HG03342 (cell line): ENCODE data around the gene CRCP.
A peak's percentile ranks its signal among the peaks of the same experiment; 100 is the strongest.
"Not testable (repeated sequence)": the region's sequence is repeated elsewhere in the genome, so short reads cannot be mapped to it uniquely, and the experiment has no call there.

Experiments
- ATAC-seq: cut with Tn5 transposase; IDR thresholded peaks from one replicate; pipeline ENCODE4 v1.9.1; 2021; ENCODE audit warnings: mild to moderate bottlenecking, moderate library complexity; ENCODE audit not compliant: unreplicated experiment

Gene CRCP

GRCh38 chr7:66114743-66115649 lies at the start of gene CRCP:
Gene CRCP, plus strand, starts transcription at chr7:66114847. Its CDS starts 116 bp downstream, at chr7:66114963.
- ATAC-seq, result peak; percentile 92

DNA sequence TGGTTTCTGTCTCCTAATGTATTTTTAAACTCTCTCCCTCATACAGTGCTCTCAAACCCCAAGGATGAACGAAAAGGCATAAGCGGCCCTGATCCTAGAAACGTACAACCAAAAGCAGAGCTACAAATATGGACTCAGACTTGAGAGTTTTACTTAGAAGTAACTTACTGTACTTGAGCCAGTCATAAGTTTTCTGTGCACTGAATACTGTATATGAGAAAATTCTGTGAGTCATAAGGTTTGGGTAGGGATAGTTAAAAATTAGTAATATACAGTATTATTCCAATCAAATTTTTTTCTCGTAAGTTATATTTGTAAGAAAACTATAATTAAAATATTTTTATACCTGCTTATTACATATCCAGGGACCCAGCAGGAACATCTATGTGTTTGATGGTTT lies 44.9 kb upstream of the CRCP start:
- ATAC-seq, result no peak

DNA sequence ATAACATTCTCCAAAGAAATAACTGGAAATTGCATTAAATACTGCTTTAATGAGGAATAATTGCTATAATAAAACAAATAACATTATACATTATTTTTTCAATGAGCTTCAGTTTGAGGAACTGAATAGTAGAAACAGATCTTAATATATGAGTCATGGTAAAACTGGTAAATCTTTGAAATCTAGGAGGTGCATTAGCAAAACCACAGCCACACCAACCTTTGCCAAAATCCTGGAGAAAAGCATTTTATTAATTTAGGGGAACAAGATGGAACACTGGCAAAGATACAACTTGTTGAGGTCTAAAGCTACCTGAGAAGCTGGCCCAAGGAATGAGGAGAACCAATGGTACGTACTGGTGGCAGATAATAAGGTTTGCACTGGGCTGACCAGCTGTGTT lies 44.4 kb upstream of the CRCP start:
- ATAC-seq, result no peak

DNA sequence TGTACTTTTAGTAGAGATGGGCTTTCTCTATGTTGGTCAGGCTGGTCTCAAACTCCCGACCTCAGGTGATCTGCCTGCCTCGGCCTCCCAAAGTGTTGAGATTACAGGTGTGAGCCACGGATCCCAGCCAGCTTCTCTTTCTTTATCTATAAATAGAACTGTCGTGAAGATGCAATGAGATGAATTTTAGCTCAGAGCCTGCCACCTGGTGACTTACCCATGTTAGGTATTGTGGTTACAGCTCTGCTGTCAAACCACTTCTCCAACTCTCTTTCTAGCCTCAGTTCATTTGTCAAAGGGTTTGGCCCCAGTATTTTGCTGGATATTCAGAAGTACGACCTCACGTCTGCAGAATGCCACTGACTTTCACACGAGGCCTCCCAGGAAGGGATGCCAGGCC lies 42.4 kb upstream of the CRCP start:
- not testable (repeated sequence) for ATAC-seq

- ATAC-seq, result peak; percentile 99
These were observed 38.8 kb upstream of the CRCP start, which contains the start of gene ASL for GRCh38 chr7:66075590-66076461. Gene ASL, plus strand, starts transcription at chr7:66075819. Its CDS starts 263 bp downstream, at chr7:66076082.

- no peak for ATAC-seq
These were observed 38.0 kb upstream of the CRCP start for GRCh38 chr7:66076462-66077329.

- ATAC-seq, result no peak
These were observed 36.6 kb upstream of the CRCP start for GRCh38 chr7:66078067-66078466.

GRCh38 chr7:66082083-66082482 lies 32.6 kb upstream of the CRCP start:
- no peak for ATAC-seq

DNA sequence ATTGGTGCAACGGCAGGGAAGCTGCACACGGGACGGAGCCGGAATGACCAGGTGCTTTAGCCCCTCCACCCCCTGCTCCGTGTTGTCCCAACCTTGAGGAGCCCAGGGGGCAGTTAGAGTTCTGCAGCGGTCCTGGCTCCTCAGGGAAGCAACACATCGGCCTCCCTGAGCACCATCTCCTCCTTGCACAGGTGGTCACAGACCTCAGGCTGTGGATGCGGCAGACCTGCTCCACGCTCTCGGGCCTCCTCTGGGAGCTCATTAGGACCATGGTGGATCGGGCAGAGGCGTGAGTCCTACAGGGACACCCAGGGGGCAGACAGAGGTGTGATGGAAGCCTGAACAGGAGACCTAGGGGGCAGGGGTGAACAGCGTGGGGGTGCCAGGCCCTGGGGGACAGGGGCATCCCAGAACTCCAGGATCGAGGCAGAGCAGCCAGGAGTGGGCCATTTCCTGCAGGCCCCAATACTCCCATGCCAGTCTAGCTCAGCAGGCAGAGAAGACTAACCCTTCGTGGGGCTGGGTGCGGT lies 31.7 kb upstream of the CRCP start:
- no peak for ATAC-seq

DNA sequence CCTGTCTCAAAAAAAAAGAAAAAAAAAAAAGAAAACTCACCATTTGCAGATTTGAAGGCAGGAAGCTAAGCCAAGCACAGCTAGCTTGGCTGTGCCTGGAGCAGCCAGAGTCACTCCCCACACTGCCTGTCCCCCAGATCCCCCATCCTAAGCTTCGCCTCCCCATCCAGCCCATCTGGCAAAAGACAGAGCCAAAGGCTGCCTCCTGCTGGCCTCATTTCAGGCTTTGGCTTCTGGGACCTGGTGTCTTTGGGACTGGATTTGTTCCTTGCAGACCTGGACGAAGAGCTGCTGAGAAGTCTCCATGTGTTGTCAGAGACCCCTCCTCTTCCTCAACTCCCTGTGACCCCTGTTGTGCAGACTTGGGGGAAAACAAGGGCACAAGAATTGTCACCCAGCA lies 31.0 kb upstream of the CRCP start:
- no peak for ATAC-seq

DNA sequence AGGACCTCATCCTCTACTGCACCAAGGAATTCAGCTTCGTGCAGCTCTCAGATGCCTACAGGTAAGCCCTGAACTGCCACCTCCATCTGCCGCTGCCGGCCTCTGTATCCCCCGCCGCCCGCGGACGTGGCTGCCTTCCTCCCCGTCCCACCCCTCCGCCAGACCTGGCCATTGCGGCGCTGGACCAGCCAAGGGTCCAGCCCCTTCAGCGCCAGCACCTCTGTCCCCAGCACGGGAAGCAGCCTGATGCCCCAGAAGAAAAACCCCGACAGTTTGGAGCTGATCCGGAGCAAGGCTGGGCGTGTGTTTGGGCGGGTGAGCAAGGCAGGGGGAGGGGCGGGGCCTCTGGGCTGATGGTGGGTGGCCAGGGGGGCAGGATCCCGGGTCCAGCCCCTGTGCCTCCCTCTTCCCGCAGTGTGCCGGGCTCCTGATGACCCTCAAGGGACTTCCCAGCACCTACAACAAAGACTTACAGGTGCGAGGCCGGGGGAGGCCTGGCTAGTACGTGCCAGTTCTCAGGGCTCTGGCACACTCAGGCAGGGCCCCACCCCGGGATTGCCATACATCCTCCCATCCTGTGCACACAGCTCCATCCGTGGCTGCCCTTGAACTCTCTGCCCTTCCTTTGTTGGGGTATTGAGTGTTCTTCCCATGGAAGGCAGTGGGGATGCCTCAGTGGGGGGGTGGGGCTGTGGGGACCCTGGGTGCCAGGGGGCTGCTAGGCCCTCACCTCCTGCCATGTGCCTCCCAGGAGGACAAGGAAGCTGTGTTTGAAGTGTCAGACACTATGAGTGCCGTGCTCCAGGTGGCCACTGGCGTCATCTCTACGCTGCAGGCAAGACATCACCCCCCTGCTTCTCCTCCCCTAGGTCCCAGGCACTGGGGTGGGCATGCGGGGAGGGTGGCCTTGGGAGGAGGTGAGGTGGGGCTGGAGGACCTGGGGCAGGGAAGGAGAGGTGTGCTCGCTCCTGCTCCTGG lies 25.5 kb upstream of the CRCP start:
- no peak for ATAC-seq

GRCh38 chr7:66092654-66093053 lies 22.0 kb upstream of the CRCP start:
- no peak for ATAC-seq

DNA sequence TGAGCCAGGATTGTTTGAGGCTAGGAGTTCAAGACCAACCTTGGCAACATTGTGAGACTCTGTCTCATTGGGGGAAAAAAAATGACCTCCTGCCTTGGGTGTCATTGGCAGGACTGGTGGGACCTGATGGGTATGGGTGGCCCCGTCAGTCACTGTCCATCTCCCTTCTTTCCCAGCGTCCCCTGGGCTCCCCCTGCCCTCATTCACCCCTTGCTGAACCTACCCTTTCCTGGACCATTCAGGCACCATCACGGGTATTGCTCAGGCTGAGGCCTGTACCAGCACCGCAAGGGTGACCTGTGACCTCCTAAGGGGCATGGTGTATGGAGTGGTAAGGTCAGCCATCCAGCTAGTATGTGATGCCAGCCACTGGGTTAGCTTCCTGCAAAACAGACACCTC lies 19.6 kb upstream of the CRCP start:
- no peak for ATAC-seq

- no peak for ATAC-seq
These were observed 15.5 kb upstream of the CRCP start for GRCh38 chr7:66099232-66099550.

GRCh38 chr7:66099551-66100407 lies 14.9 kb upstream of the CRCP start:
- ATAC-seq, result peak; percentile 70

- peak; percentile 9 for ATAC-seq
These were observed 14.1 kb upstream of the CRCP start for GRCh38 chr7:66100408-66101050.

GRCh38 chr7:66102168-66102567 lies 12.5 kb upstream of the CRCP start:
- ATAC-seq, result not testable (repeated sequence)

GRCh38 chr7:66103994-66104393 lies 10.7 kb upstream of the CRCP start:
- ATAC-seq, result not testable (repeated sequence)
